Measurements from ENCODE around the gene TLN1. TPM values are rescaled to one million over a fixed set of nuclear protein-coding genes. Genes with fewer than 3 reads are reported as not detected.

Gene TLN1
- total and polyA plus RNA-seq, 10 of the 15 experiments (the other 5 are each of a cell fraction or from before 2014, with no cell fraction given) = 11.6 to 305 (median 71.9) TPM

DNA sequence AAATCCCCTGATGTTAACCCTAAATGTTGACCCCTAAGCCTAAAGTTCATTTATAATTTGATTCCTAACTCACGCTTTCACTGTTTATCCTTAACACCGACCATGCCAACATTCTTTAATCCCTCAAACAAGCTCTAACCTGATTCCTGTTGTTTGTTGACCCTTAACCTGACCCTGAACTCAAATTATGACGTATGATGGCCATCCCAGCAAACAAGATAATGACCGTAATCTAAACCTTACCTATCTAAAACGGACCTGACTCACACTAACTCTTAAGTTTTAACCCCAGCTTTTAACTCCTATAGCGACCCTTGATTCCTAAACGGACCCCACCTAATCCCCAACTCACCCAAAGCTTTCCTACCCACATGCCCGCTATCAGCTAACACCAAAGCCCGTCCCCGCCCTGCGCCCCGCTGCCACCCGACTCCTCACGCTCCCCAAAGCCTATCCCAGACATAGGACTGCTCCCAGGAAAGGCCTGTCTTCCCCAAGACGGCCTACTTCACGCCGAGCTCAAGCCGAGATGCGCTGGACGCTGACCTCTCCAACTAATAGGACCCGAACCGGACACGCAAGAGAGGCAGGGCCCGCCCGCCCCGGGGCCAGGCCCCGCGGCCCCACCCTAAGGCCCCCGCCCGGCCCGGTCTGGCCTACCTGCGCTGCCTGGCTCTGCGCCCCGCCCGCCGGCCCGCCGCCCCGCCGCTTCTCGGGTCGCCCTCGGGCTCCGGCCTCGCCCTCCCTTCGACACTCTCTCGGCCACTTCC is 395 bp downstream of the TLN1 start:
- WGBS (ENCODE audit: insufficient coverage, insufficient replicate concordance, low lambda C conversion rate, missing lambda C conversion rate) = under 1% methylated on average over 30 of the region's 47 CpGs
- peak overlapping the region; percentile 93 for H3K4me3 ChIP-seq

More for the DNA sequence above, 395 bp downstream of the TLN1 start:
- Histone ChIP-seq H3K4me1 (ENCODE audit: control insufficient read depth, insufficient read depth, low read length) (peaks cover 23% of the 10 kb centered on the region), H2AFZ (ENCODE audit: control insufficient read depth, low read depth, low read length) (peak overlapping the region; percentile 42; the same call in 1 of the 2 replicates), H3K27me3 (replicated peaks in 1 of 2; ENCODE audit: control insufficient read depth in 2 of 2, insufficient read depth in 2 of 2, low read length in 1 of 2) (no peaks in the 10 kb centered on the region), H3K36me3 (ENCODE audit: control insufficient read depth in 2 of 2, insufficient read depth in 2 of 2, low read length in 1 of 2) (peaks cover 2 to 5% of the 10 kb centered on the region in 2 experiments; a peak in 3 of 4 replicates), H3K79me2 (ENCODE audit: control insufficient read depth, insufficient read depth, low read length) (peaks cover 66% of the 10 kb centered on the region), H3K27ac (ENCODE audit: control insufficient read depth, insufficient read depth) (peak overlapping the region; percentile 92), H3K9ac (ENCODE audit: control insufficient read depth, insufficient read depth, low read length) (peak overlapping the region; percentile 90), H4K20me1 (ENCODE audit: control insufficient read depth, insufficient read depth) (no peaks in the 10 kb centered on the region), H3K9me3 (replicated peaks; ENCODE audit: control insufficient read depth, insufficient read depth, low read length) (no peaks in the 10 kb centered on the region), H3K4me2 (ENCODE audit: control insufficient read depth, insufficient read depth) (peak overlapping the region; percentile 99)
- POLR2A ChIA-PET = interaction anchor here (0.6 to 8.1 kb wide), 24 partner anchors 10 to 617 kb away, joined by 3 to 163 read pairs (median 5); partner anchors contain the start of genes ARHGEF39, CCDC107, GBA2 and HINT2
- no peak for ATAC-seq
- in situ Hi-C loops (cut with MboI) (loop anchor here (10.0 kb wide), 1 partner anchor 627 kb away; the partner anchor contains the start of gene STOML2), intact Hi-C loops (cut with micrococcal nuclease; ENCODE audit: unreplicated experiment) (loop anchor here (1.0 to 10.0 kb wide), 5 partner anchors 17 to 617 kb away; partner anchors contain the start of genes ATOSB and HINT2)
- DNase-seq (ENCODE audit: low read depth, low spot score) = no peak
- CTCF ChIA-PET = interaction anchor here (0.6 to 9.5 kb wide), 22 partner anchors 14 to 618 kb away, joined by 3 to 183 read pairs (median 5); partner anchors contain the start of genes ARHGEF39, CCDC107, GBA2 and HINT2
- FAIRE-seq = no peak
- SMC1A ChIA-PET (ENCODE audit: uncharacterized antibody, unreplicated experiment) = interaction anchor here (0.8 to 8.0 kb wide), 11 partner anchors 16 to 116 kb away, joined by 3 to 145 read pairs (median 7); partner anchors contain the start of genes ARHGEF39, CCDC107, CD72 and GBA2
- RAD21 ChIA-PET (ENCODE audit: unreplicated experiment) = interaction anchor here (0.7 to 8.6 kb wide), 18 partner anchors 13 to 616 kb away, joined by 3 to 133 read pairs (median 5); partner anchors contain the start of genes ARHGEF39, ATOSB, CCDC107 and CD72
- TF ChIP-seq ATF7 (IDR thresholded peaks at IDR 0.05; ENCODE audit: low read depth) = peak; percentile 63
- TF ChIP-seq POLR2AphosphoS5 (IDR thresholded peaks at IDR 0.05; ENCODE audit: low read length) = peak; percentile 19; the same call in 1 of the 2 replicates
- 0 out of 2 replicates have a peak, but pooled peaks have one; percentile 10 for TF ChIP-seq MTA2 (IDR thresholded peaks at IDR 0.05; ENCODE audit: low read depth)
- TF ChIP-seq EP300 (IDR thresholded peaks at IDR 0.05; ENCODE audit: borderline replicate concordance in 1 of 2, control insufficient read depth in 1 of 2, low read depth in 2 of 2, low read length in 2 of 2) = 0 out of 4 replicates have a peak, but pooled peaks of 1 of the 2 experiments have one; percentile 12
- TF ChIP-seq NR2F1 (conservative IDR thresholded peaks at IDR 0.05) = peak; percentile 90
- no peak; the same call in 1 of the 2 replicates for TF ChIP-seq EED (IDR thresholded peaks at IDR 0.05; ENCODE audit: low read depth)
- no peak for TF ChIP-seq ZBED1 (IDR thresholded peaks at IDR 0.05; ENCODE audit: borderline replicate concordance)
- peak; percentile 43 for TF ChIP-seq NKRF (conservative IDR thresholded peaks at IDR 0.05)
- peak; percentile 70 for TF ChIP-seq NR2C1 (IDR thresholded peaks at IDR 0.05)
- TF ChIP-seq DPF2 (IDR thresholded peaks at IDR 0.05) = peak; percentile 6; the same call in 1 of the 2 replicates
- peak; percentile 75 for TF ChIP-seq LARP7 (IDR thresholded peaks at IDR 0.05)
- no peak for TF ChIP-seq HCFC1 (IDR thresholded peaks at IDR 0.05; ENCODE audit: low read length)
- TF ChIP-seq ATF2 (IDR thresholded peaks at IDR 0.05; ENCODE audit: low read length) = no peak
- TF ChIP-seq SMARCA5 (IDR thresholded peaks at IDR 0.05) = 0 out of 2 replicates have a peak, but pooled peaks have one; percentile 69
- TF ChIP-seq ZNF687 (IDR thresholded peaks at IDR 0.05) = 0 out of 2 replicates have a peak, but pooled peaks have one; percentile 19
- BruUV-seq (replicated peaks) = TSS peak; percentile 69
